NCI-H2081 (cell line): ENCODE measurements around the gene GRIK3.
A peak's percentile ranks its signal among the peaks of the same experiment; 100 is the strongest.
"Not testable (repeated sequence)": the region's sequence is repeated elsewhere in the genome, so short reads cannot be mapped to it uniquely, and the experiment has no call there.

Source experiments
- DNase-seq, 2 experiments: peaks; one replicate each; lab custom pipeline; 2025; lab: John Stamatoyannopoulos, UW

GRIK3 gene

DNA sequence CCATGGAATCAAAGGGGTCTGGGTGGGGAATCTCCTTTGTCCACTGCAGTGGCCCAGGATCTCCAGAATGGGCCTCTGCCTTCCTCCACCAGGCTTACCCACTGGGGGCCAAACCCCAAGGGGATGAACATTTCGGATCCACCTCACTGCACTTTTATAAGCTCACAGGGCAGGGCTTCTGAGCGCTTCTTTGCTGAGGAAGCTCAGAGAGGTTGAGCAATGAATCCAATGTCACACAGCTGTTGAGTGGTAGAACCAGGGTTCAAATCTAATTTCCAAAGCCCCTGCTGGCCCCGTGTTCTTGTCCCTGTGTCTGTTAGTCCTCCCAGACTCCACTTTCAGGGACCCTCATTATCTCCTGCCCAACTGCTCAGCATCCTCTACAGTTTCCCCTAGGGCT is 250.8 kb downstream of the GRIK3 start:
- no peak for DNase-seq

DNA sequence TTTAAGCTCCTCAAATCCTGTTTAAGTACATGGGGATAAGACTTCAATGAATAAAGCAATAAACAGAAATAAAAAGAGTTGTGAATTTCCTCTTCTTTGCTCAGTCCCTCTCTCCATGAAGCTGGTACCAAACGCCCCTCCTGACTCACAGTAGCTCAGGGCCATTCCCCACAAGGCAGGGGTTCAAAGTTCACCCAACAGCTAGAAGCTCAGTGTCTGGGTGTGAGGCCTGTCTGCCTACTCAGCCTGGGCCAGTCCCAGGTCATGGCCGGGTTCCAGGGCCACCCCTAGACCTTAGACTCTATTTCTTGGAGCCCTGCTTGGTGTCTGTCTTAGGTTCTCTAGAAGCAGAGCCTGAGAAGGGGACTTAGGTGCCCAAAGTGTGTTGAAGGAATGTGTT is 251.5 kb downstream of the GRIK3 start:
- no peak for DNase-seq

DNA sequence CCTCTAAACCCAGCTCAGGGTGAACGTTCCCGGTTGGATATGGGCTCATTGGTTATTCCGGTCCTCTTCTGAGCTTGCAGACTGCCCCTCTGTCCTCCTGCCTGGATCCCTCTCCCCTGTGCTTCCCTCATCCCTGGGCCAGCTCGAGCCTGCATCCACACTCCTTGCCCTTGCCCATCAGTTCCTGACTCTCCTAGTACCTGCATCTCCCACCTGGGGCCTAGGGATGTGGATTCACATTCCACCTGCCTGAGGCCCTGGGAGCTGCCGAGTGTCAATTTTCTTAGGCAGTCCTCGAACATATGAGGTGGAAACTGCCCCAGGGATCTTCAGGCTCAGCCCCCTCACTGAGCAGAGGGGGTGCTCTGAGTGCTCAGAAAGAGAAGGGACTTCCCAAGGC is 252.2 kb downstream of the GRIK3 start:
- DNase-seq = no peak

DNA sequence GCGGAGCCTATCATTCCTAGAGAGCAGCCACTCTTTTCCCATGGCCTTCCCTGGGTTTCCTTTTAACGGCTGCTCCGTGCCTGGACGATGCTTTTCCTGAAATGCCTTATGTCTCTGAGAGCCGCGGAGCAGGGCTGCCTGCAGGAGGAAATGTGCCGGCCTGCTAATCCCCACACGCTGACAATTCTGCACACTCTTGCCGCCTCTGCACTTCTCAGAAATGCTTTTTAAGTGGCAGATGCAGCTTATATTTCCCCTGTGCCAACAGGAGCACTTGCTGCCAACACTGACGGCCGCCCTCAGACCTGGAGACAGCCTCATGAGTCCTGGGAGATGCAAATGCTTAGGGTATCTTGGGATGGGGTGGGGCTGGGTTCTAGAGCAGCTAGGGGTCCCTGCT is 253.2 kb downstream of the GRIK3 start:
- DNase-seq = no peak

DNA sequence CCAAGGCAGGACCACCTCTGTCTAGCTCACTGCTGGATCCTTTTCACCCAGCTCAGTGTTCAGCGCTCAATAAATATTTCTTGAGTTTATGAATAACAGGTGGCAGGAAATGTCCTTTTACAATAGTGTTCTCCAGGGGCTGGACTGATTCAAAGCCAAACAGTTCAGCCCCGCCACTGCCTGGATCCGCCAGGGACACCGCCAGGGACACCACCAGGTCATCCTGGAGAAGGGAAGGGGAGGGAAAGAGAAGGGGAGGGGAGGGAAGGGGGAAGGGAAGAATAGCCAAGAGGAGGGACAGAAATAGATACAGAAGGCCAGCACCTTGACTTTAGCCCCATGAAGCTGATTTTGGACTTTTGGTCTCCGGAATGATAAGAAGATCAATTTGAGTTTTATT is 255.6 kb downstream of the GRIK3 start:
- peak; percentile 22 to 81 for DNase-seq

DNA sequence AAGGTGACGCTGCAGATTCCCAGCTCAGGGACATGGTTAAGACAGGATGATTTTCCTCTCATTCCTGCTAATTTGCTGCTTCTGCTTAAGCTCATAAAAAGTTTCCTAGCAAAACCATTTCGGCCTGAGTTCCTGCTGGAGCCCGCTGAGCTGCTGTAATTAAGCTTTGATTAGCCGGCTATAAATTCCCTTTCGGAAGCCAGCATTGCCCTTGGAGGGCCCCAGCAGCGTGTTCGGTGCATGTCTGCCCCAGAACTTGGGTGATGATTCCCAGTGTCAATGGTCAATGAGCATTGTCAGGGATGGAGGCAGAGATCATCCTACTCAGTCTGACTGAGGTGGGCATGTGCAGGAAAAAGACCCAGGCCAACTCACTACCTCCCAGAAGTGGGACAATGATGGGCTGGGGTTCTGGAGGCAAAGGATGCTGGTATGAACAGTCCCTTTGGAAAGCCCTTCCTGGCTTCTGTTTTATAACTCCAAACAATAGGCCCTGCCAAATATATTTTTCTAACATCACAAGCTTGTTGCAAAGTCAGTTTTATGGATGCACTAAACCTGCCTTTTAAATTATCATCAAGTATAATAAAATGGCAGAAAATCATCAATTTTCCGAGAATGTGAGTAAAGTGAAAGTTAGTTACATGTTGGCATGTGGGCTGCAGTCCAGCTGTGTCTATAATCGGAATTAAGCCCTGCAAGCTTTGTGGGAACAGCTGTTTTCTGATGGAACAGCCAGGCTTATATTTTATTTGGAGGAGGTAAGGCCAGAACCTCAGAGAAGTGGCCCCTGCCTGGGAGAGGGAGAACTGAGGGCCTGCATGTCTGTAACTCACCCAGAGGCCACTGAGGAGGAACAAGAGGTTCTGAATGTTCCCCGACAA is 257.1 kb downstream of the GRIK3 start:
- DNase-seq = no peak

DNA sequence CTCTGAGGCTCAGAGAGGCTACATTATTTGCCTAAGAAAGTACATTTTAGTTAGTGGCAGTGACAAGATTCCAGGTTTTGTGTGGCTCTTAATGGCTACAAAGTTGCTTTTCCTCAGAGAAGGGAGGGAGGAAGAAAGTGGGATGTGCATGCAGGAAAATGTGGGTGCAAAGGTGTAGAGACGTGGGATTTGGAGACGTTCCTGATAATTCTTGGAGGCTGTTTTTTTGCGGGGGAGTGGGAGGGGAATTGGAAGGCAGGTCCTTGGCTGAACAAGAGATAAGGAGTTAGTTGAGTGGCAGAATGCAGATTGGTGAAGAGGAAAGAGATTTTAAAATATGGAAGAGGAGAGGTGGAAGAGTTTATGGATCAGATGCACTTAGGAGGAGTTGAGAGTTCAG is 258.1 kb downstream of the GRIK3 start:
- DNase-seq = no peak

DNA sequence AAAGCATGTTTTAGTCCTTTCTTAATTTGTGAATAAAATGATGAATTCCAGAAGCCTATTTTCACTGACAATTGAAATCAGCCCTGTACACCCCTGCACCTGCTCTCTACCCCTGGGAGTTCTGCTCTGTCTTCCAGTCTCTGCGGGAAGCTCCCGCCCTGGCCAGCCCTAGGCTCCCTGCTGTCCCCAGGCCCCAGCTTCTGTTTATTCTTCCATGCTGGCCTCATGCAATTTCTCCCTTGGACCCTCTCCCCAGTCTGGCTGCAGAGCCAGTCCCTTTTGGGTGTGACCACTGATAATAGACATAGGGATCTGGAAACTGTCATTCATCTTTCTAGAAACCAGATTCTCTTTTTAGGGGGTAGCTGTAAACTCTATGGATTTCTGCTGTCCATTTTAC is 258.6 kb downstream of the GRIK3 start:
- DNase-seq = peak; percentile 80 to 89

DNA sequence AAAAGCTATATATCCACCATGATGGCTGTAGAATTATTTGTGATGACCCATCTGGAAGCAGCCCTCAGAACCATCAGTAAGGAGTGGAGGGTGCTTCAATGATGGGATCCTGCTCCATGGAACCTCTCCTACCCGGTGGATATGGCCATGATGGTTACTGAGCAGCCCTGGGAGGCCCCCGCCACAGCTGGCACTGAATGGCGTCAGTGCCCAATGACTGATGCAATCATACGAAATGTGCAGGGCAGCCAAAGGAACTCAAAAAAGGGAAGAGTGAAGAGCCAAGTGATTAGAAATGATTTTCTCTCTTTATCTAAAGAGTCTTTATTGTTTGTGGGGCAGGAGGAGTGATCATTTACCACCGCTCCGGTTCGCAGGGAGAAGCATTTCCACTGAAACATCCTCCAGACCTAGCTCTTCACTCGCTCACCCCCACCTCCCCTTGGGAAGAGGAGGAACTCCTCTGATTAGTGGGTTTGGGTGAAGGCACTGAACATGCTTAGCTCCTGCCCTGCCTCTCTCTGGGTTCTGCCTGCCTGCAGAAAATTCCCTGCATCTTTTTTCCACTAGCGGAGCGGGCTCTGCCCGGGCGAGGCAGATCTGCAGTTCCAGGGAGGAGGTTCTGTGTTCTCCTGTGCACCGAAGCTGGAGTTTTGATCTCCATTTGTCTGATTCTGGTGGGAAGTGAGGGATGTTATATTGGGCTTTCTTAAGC is 260.3 kb downstream of the GRIK3 start:
- DNase-seq = no peak

DNA sequence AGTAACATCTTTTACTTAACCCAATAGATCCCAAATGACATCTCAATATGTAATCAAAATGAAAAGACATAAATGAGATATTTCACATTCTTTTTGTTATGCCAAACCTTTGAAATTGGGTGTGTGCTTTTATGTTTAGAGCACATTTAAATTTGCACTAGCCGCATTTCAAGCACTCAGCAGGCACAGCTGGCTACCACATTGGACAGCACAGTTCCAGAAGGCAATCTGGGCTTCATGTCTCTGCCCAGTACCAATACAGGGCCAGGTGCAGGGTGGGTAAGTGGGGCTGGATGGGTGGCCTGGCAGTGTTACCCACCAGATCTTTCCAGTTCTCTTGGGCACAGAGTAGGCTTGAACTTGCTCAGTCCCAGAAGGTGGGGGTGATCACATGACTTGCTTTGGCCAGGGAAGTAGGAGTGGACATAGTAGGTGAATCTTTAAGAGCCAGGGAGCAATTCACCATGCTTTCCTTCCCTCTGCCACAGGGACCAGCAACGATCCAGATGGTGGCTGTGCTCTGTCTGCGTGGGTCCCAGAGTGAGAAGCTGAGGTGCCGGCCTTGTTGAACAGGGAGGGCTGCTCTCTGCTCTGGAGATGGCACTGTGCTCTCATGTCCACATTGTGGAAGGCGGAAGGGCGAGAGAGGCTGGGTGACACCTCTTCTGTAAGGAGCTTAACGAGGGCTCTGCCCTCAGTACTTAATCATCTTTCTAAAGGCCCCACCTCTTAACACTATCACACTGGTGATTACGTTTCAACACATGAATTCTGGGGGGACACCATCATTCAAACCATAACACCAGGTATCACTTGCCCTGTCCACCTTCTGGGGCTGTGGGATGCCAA is 261.4 kb downstream of the GRIK3 start:
- DNase-seq = no peak

DNA sequence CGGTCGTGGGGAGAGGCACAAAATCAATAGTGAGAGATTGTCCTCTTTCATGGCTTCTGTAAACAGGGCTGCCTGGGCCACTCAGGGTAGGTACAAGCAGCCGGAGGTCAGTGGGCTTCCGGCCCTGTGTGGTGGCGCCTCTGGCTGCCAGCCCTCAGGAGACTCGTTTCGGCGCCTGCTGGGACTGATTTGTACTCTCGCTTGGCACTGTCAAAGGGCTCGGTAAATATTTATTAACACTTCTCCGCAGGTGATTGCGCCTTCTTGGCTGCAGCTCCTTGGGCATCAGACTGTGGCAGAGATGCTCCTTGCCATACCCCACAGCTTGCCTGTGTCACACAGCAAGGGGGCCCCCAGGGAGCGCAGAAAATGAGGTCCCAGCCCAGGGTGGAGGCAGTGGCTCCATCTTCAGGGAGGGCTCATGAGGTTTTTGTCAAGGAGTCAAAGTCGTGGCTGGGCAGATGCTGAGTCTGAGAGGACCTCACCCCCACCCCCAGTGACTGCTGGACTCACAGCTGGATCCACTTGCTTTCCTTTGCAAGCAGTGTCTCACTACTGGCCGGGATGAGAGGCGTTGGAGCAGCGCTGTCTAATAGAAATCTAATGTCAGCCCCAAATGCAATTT is 262.5 kb downstream of the GRIK3 start:
- peak; percentile 76 to 90 for DNase-seq

DNA sequence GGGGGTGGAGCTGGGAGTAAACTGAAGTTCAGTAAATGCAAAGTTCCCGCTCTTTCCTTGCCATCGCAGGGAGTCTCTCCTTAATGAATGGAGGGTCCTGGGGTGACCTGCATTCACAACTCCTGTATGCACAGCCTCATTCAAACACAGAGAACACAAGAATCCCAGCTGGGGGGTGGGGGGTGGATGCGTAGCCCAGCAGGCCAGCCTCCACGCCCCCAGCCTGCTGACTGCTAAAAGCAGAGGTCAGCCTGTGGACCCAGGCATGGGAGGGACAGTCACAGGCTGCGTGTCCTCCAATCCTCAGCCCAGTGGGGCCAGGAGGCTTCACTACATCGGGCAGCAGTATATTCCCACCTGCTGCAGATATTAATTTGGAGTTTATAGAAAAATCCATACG is 263.1 kb downstream of the GRIK3 start:
- peak; percentile 44 to 60 for DNase-seq

DNA sequence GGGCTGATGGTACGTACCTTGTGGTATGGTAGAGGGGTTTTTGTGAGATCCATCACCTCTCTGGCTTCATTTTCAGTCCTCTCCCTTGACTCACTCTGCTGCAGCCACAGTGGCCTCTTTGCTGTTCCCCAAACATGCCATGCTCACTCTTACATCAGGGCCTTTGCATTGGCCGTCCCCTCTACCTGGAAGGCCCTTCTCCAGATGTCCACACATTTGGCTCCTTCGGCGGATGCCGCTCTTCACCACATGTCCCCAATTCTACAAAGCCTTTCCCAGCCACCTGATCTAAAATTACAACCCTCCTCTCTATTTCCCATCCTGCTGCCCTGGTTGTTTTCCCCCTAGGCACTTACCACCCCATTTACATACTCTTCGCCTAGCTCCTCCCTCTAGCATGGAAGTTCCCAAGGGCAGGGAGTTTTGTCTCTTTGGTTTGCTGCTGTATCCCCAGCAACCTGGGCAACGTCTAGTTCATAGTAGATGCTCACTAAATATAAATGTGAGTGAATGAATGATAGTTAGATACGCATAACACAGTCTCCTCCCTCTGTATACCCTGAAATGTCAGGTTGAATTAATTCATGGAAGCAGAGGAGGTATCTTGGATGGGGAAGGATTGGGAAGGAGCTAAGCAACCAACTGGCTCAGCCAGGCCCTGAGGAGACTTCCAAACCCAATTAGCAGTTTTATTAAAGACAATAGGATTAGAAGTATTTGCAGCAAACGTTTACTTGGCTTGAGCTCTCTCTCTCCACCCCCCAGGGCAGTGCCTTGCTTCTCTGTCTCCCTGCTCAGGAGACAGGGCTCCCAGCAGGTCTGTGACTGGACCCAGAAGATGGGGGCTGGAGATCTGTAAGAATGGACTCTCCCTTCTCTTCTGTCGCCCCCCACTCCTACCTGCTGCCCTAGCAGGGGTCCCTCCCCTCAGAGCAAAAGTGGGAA is 264.2 kb downstream of the GRIK3 start:
- DNase-seq = no peak

DNA sequence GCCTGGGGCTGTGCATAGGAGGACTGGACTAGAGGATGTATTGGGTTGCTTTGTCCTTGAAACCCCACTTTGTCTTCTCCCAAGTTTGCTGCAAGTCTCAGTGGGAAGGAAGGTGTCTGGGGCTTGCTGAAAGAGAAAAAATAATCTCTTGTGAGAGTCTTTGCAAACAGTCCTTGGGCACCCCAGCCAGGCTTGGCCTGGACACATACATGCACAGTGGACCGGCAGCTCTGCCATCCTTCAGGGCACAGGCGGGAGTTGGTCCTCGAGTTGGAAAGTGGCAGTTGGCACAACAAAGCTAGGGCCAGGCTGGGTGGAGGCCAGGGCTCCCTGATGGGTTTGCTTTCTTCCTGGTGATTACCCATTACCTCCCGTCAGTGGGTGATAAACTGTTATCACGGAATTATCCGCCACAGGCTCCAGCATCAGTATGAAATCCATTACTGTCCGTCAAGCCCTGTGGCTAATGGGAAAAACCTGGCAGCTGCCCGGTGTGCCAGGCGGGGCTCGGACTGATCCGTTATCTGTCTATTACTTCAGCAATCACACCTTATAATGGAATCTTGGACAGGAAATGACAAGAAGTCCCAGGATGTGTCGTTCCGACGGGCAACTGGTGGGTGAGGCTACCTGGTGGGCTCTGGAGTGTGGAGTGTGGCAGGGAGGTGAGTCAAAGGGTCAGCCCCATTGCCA is 265.7 kb downstream of the GRIK3 start:
- peak; percentile 62 to 91 for DNase-seq

DNA sequence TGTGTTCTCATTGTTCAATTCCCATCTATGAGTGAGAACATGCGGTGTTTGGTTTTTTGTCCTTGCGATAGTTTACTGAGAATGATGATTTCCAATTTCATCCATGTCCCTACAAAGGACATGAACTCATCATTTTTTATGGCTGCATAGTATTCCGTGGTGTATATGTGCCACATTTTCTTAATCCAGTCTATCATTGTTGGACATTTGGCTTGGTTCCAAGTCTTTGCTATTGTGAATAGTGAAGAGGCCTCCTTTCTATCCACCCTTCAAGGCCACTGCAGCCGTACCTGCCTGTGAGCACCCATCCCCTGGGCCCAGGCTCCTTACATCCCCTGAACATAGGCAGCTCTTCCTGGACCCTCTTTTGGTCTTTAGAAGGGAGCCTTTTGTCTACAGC is 266.9 kb downstream of the GRIK3 start:
- not testable (repeated sequence) for DNase-seq

DNA sequence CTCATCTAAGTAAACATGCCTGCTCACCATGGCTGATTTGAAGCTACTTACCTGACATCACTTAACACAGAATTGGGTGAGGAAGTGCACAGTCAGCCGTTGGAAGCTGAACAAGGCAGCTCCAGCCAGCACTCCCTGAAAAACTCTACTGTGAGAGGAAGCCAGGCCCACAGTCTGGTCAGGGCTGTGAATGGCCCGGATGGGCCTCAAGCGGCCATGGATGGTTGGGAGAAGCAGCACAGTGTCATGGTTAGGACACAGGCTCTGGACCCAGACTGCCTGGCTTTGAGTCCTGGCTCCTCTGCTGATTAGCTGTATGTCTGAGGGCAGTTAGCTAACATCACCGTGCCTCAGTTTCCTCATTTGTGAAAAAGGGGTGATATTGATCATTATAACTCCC is 267.8 kb downstream of the GRIK3 start:
- DNase-seq = no peak

DNA sequence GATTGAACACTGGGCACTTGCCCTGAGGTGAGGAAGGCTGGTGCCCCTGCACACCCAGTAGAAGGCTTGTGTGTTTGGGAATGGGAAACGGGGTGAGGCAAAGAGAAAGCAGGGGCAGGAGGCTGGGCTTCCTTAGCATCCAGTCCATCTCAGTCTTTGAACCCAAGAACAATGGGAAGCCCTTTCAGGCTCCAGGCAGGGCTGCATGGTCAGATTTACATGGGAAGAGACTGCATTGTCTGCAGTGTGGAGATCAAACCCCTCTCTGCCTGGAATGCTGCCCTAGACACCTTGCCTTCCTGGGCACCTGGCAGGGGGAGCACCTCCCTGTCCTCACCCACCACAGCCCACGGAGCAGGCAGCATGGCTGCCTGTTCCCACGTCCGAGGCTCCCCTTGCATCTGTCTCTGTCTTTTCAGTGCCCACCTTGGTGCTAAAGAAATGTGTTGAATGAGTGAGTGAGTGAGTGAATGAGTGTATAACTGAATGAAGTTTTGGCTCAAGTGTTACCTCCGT is 268.5 kb downstream of the GRIK3 start:
- no peak for DNase-seq

DNA sequence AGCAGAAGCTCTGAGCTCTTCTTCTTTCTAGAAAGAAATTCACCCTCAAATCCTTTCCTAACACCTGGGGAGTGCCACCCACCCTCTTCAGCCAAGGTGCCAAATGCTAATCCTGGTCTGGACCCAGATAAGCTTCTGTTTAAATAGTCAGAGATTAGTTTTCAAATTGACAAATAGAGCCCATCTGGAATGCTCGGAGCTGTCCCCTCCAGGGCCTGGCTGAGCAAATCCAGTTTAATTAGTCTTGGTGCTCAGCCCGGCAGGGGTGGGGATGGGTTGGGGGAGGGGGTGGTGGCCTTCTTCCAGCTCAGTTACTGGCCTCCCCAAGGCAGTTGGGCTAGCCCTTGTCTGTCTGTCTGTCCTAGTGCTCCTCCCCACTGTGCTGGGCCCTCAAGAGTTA is 269.5 kb downstream of the GRIK3 start:
- peak; percentile 22 to 44 for DNase-seq

DNA sequence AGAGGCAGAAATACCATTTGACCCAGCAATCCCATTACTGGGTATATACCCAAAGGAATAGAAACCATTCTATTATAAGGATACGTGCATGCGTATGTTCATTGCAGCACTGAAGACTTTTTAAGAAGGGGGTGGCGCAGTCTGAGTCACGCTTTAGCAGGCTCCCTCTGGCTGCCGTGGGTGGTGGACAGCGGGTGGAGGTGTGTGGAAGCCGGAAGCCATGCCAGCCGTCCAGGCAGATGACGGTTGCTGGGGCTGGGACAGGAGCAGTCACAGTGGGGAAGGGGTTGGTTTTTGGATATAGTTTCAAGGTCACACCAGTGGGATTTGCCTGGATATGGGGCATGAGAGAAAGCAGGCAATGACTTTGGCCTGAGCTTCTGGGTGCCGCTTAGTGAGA is 270.5 kb downstream of the GRIK3 start:
- no peak for DNase-seq

DNA sequence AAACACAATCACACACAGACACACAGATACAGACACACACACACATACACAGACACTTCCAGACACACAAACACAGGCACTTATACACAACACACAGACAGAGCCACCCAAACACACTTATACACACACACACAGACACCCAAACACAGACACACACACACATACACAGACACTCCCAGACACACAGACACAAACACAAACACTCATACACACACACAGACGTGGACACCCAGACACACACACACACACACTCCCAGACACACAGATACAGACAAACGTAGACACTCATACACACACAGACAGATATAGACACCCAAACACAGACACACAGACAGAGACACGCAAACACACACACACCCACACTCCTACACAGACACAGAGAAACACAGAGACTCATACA is 272.1 kb downstream of the GRIK3 start:
- DNase-seq = no peak
